Karpas-422 (cell line): ENCODE measurements around the gene CPAMD8. TPM values are rescaled to one million over a fixed set of nuclear protein-coding genes. Genes with fewer than 3 reads are reported as not detected.
A peak's percentile ranks its signal among the peaks of the same experiment; 100 is the strongest.

Experiments
- DNase-seq: peaks from one replicate; pipeline ENCODE4 v3.0.0-alpha.2; 2015
- H2AFZ ChIP-seq: fragments of 200-600 bp; sonication (generic); 2 replicates; pipeline ENCODE4 v1.6.1; 2014; ENCODE audit warnings: antibody characterized with exemption, low read length, mixed read lengths
- H3K27ac ChIP-seq: fragments of 200-600 bp; sonication (generic); 2 replicates; pipeline ENCODE4 v1.5.1; 2014; ENCODE audit warnings: mild to moderate bottlenecking, low read length, moderate library complexity
- H3K27me3 ChIP-seq: fragments of 200-600 bp; sonication (generic); 2 replicates; pipeline ENCODE4 v1.6.1; 2014; ENCODE audit warnings: low read length, mixed read lengths
- H3K36me3 ChIP-seq: fragments of 200-600 bp; sonication (generic); 2 replicates; pipeline ENCODE4 v1.6.1; 2014; ENCODE audit warnings: low read length, mixed read lengths; ENCODE audit not compliant: insufficient read depth
- H3K4me1 ChIP-seq: fragments of 200-600 bp; sonication (generic); 2 replicates; pipeline ENCODE4 v1.6.1; 2014; ENCODE audit warnings: mild to moderate bottlenecking, low read length, mixed read lengths
- H3K4me2 ChIP-seq: fragments of 200-600 bp; sonication (generic); 2 replicates; pipeline ENCODE4 v1.6.1; 2014; ENCODE audit warnings: low read length, low read depth, mild to moderate bottlenecking; ENCODE audit not compliant: poor library complexity, severe bottlenecking
- H3K4me3 ChIP-seq: fragments of 200-600 bp; sonication (generic); 2 replicates; pipeline ENCODE4 v1.5.1; 2014; ENCODE audit warnings: mild to moderate bottlenecking, antibody characterized with exemption, low read length, mixed read lengths
- H3K79me2 ChIP-seq: fragments of 200-600 bp; sonication (generic); 2 replicates; pipeline ENCODE4 v1.6.1; 2014; ENCODE audit warnings: mild to moderate bottlenecking, low read length, mixed read lengths
- H3K9ac ChIP-seq: fragments of 200-600 bp; sonication (generic); 2 replicates; pipeline ENCODE4 v1.6.0; 2014; ENCODE audit warnings: low read length
- H3K9me2 ChIP-seq: fragments of 200-600 bp; sonication (generic), shearing (Covaris generic); replicated peaks from 2 replicates; pipeline ENCODE4 v1.6.0; 2014; ENCODE audit warnings: mild to moderate bottlenecking, low read length, moderate library complexity; ENCODE audit not compliant: insufficient read depth
- H3K9me3 ChIP-seq: fragments of 300-700, 200-600 bp; sonication (generic); 2 replicates; pipeline ENCODE4 v1.6.1; 2014; ENCODE audit warnings: low read length, mixed read lengths
- H4K20me1 ChIP-seq: fragments of 200-600 bp; sonication (generic); 2 replicates; pipeline ENCODE4 v1.6.1; 2014; ENCODE audit warnings: mild to moderate bottlenecking, antibody characterized with exemption, low read length, low read depth; ENCODE audit not compliant: insufficient read depth
- total RNA-seq: library from RNA; depleted of rRNA; stranded (reverse); fragments of >200 nt; shearing (Covaris generic); gene quantifications from 2 replicates; pipeline ENCODE4 v1.2.3, GENCODE V29; 2014; ENCODE audit warnings: low replicate concordance

The CPAMD8 gene
- total RNA-seq, 1 experiment from 2014 or later: not detected

DNA sequence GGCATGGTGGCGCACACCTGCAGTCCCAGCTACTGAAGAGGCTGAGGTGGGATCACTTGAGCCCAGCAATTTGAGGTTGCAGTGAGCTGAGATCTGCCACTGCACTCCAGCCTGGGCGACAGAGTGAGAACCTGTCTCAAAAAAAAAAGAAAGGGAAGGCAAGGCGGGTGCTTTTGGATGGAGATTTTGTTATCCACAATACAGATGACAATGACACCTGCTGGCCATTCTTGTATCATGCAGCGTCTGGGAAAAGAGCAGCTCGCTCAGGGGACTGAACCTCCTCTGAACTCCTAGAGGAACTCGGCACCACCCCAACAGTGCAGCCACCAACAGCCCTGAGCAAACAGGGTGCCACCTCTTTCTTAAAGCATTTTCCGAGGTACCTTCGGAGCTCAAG lies 25.8 kb upstream of the CPAMD8 start:
- DNase-seq: peak; percentile 73
- H3K27me3 ChIP-seq: no peaks in the 10 kb centered on the region
- H3K4me1 ChIP-seq: no peaks in the 10 kb centered on the region
- no peaks in the 10 kb centered on the region for H3K9me2 ChIP-seq
- H3K9me3 ChIP-seq: no peaks in the 10 kb centered on the region
- no peaks in the 10 kb centered on the region for H4K20me1 ChIP-seq
- no peak overlapping the region for H3K27ac ChIP-seq
- no peak overlapping the region for H2AFZ ChIP-seq
- no peak overlapping the region for H3K4me2 ChIP-seq
- no peak overlapping the region for H3K4me3 ChIP-seq
- H3K36me3 ChIP-seq: peaks cover 18% of the 10 kb centered on the region; the same call in 1 of the 2 replicates
- H3K79me2 ChIP-seq: no peaks in the 10 kb centered on the region
- H3K9ac ChIP-seq: no peak overlapping the region

DNA sequence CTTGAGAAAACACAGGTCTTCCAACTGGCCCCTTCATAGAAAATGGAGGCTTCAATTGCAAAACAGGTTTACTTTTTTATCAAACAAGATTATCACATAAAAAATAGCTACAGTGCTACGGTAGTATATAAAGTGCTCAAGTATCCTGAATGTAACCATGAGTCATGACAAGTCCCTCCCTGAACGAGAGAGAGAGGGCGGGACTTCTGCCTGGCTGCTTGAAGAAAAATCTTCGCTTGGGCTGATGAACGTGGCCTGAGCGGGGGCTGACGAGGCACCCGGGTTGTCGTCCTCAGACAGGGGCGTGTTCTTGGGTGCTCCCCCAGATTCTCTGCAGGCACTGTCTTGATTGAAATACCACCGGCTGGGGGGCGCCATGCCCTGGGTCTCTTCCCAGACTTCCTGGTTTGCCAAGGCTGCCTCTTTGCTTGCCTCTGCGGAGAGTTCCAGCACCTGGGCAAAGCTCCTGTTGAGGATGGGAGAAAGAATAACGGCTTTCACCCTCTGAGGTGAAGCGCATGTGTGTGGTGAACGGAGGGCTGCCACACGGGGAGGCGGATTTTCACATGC lies 23.2 kb upstream of the CPAMD8 start:
- Histone ChIP-seq H3K36me3 (peaks cover 18% of the 10 kb centered on the region; the same call in 1 of the 2 replicates), H3K27ac (no peak overlapping the region), H3K4me2 (no peak overlapping the region), H3K4me1 (no peaks in the 10 kb centered on the region), H3K27me3 (no peaks in the 10 kb centered on the region), H2AFZ (no peak overlapping the region), H3K79me2 (no peaks in the 10 kb centered on the region), H3K9me3 (no peaks in the 10 kb centered on the region), H3K9me2 (no peaks in the 10 kb centered on the region), H4K20me1 (no peaks in the 10 kb centered on the region), H3K4me3 (no peak overlapping the region), H3K9ac (no peak overlapping the region)
- DNase-seq: no peak

DNA sequence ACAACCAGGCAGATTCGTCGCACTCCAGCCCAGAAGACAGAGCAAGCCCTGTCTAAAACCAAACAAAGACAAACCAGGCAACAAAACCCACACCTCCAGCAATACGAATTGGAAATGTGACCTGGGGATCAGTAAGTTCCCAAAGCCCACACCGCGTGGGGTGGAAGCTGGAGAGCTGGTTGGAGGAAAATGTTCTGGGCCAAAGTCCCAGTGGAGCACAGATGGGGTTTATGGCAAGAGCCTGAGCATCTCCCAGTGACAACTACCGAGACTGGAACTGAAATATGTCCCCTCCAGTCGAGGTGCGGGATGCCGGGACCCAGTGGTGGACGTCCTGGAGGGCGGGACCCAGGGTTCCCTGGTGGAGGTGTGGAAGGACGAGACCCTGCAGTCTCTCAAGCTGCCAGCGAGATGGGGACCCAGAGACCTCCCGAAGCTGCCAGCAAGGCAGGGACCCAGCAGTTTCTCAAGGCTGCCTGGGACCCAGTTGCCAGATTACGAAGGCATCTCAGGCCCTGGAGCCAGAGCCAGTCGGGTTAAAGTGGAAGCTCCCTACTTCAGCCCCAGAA lies 22.4 kb upstream of the CPAMD8 start:
- Histone ChIP-seq H3K27ac (no peak overlapping the region), H4K20me1 (no peaks in the 10 kb centered on the region), H3K9ac (no peak overlapping the region), H3K79me2 (no peaks in the 10 kb centered on the region), H3K36me3 (peaks cover 18% of the 10 kb centered on the region; the same call in 1 of the 2 replicates), H3K4me1 (no peaks in the 10 kb centered on the region), H3K27me3 (no peaks in the 10 kb centered on the region), H2AFZ (no peak overlapping the region), H3K4me2 (no peak overlapping the region), H3K4me3 (no peak overlapping the region), H3K9me3 (no peaks in the 10 kb centered on the region), H3K9me2 (no peaks in the 10 kb centered on the region)
- DNase-seq: no peak

DNA sequence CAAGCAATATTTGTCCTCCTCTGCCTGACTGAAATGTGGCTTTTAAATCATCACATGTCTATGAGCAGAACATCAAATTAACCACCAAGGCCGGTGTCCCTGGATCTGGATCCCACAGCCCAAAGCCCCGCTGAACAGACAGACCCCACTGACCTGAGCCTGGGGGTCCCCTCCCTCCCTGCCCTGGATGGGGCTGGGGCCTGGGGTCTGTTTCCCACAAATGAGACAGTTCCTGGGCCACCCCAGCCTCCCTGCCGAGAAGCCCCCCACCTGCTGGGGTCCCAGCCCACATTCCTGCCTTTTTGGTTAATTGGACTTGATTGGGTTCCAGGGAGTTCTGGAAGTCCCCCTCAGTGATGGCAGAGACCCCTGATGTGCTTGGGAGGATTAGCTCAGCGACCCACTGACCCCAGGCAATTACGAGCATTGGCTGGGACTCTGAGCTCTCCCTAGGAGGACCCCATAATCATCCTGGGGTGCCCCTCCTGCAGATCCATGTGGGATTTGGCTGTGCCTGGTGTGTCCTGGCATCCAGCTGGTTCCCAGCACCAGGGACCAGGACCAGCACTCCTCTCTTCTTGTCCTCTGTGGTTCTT lies 19.4 kb upstream of the CPAMD8 start:
- Histone ChIP-seq H3K9ac (no peak overlapping the region), H3K4me3 (no peak overlapping the region), H3K4me1 (no peaks in the 10 kb centered on the region), H3K79me2 (no peaks in the 10 kb centered on the region), H3K36me3 (peaks cover 8% of the 10 kb centered on the region; the same call in 1 of the 2 replicates), H3K4me2 (no peak overlapping the region), H4K20me1 (no peaks in the 10 kb centered on the region), H3K9me3 (no peaks in the 10 kb centered on the region), H2AFZ (no peak overlapping the region), H3K9me2 (no peaks in the 10 kb centered on the region), H3K27ac (no peak overlapping the region), H3K27me3 (no peaks in the 10 kb centered on the region)
- DNase-seq: no peak

DNA sequence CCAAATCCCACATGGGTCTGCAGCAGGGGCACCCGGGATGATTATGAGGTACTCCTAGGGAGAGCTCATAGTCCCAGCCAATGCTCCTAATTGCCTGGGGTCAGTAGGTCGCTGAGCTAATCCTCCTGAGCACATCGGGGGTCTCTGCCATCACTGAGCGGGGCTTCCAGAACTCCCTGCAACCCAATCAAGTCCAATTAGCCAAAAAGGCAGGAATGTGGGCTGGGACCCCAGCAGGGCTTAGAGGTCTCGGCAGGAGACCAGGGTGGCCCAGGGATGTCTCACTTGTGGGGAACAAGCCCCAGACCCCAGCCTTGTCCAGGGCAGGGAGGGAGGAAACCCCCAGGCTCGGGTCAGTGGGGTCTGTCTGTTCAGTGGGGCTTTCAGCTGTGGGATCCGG lies 17.1 kb upstream of the CPAMD8 start:
- Histone ChIP-seq H3K79me2 (no peaks in the 10 kb centered on the region), H3K36me3 (no peaks in the 10 kb centered on the region), H3K27me3 (no peaks in the 10 kb centered on the region), H3K4me1 (no peaks in the 10 kb centered on the region), H2AFZ (no peak overlapping the region), H3K9me2 (no peaks in the 10 kb centered on the region), H3K9ac (no peak overlapping the region), H3K27ac (no peak overlapping the region), H3K9me3 (no peaks in the 10 kb centered on the region), H4K20me1 (no peaks in the 10 kb centered on the region), H3K4me3 (no peak overlapping the region), H3K4me2 (no peak overlapping the region)
- no peak for DNase-seq

DNA sequence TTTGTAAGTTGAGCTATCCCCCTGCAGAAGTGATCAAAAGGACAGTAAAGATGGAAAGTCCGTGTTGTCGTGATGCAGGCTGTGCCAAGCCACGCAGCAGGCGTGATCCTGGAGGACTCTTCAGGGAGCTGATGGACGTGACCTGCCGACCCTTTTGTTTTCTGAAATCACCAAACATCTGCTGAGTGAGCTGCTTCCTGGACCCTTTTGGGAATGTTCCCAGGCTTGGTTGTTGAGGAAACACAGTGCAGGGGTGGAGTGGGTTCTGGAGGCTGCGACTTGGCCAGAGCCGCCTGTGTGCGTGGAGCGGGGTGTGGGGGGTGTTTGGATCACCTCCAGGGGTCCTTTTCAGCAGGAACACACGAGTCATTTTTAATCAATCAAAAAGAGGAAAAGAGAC lies 15.4 kb upstream of the CPAMD8 start:
- no peak for DNase-seq
- H3K9ac ChIP-seq: no peak overlapping the region
- H3K4me1 ChIP-seq: no peaks in the 10 kb centered on the region
- H2AFZ ChIP-seq: no peak overlapping the region
- H3K9me3 ChIP-seq: no peaks in the 10 kb centered on the region
- no peaks in the 10 kb centered on the region for H3K27me3 ChIP-seq
- H3K79me2 ChIP-seq: no peaks in the 10 kb centered on the region
- H3K4me3 ChIP-seq: no peak overlapping the region
- no peaks in the 10 kb centered on the region for H3K9me2 ChIP-seq
- H3K4me2 ChIP-seq: no peak overlapping the region
- no peaks in the 10 kb centered on the region for H4K20me1 ChIP-seq
- no peaks in the 10 kb centered on the region for H3K36me3 ChIP-seq
- H3K27ac ChIP-seq: no peak overlapping the region

DNA sequence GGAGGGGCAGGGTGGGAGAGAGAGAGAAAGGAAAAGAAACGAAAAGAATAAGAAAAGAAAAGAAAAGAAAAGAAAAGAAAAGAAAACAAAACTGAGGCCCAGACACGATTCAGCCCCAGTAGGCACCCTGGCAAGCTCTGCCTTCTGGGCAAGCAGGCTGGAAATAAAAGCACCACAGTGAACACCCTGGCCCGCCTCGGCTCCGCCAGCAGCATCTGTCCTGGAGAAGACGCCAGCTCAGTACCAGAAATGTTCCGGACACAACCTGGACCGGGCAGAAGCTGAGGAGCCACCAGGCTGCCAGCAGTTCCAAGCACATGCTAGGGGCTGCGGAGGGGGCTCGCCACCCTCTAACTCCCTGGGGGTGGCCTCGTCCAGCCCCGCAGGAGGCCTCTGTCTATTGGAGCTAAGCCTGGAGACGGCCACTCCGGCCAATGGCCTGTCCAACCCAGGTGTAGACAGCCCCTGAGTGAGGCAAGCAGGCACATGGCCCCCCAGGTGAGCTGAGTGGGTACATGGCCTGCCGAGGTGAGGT lies 11.4 kb upstream of the CPAMD8 start:
- Histone ChIP-seq H4K20me1 (no peaks in the 10 kb centered on the region), H2AFZ (no peak overlapping the region), H3K27me3 (no peaks in the 10 kb centered on the region), H3K9me2 (no peaks in the 10 kb centered on the region), H3K36me3 (no peaks in the 10 kb centered on the region), H3K4me2 (no peak overlapping the region), H3K9me3 (no peaks in the 10 kb centered on the region), H3K9ac (no peak overlapping the region), H3K27ac (no peak overlapping the region), H3K79me2 (no peaks in the 10 kb centered on the region), H3K4me1 (no peaks in the 10 kb centered on the region), H3K4me3 (no peak overlapping the region)
- DNase-seq: no peak

DNA sequence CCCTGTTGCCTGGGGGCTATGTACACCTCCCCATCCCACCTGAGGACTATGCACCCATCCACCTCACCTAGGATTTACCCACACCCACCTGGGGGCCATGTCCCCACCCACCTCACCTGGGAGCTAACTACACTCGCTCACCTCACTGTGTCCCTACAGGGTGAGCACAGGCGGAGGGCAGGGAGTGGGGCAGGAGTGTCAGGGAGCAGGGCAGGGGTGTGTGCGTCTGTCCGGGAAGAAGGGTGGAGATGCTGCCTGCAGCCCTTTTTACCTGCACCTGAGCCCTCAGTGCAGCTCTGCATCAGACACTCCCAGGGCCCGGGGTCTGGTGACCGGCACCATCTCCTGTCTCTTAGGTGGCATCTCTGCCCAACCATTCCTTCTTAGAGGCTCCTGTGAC lies 10.6 kb upstream of the CPAMD8 start:
- Histone ChIP-seq H3K9ac (no peak overlapping the region), H2AFZ (no peak overlapping the region), H3K27me3 (no peaks in the 10 kb centered on the region), H3K9me2 (no peaks in the 10 kb centered on the region), H3K27ac (no peak overlapping the region), H3K9me3 (no peaks in the 10 kb centered on the region), H3K4me1 (no peaks in the 10 kb centered on the region), H3K79me2 (no peaks in the 10 kb centered on the region), H3K4me2 (no peak overlapping the region), H4K20me1 (no peaks in the 10 kb centered on the region), H3K4me3 (no peak overlapping the region), H3K36me3 (no peaks in the 10 kb centered on the region)
- no peak for DNase-seq
